HepG2 (cell line): ENCODE results near the gene CUEDC2. TPM values are rescaled to one million over a fixed set of nuclear protein-coding genes. Genes with fewer than 3 reads are reported as not detected.

ENCODE experiments used
- ATAC-seq: fragments of 200-7000 bp; cut with Tn5 transposase; 3 replicates; pipeline ENCODE4 v1.9.1; 2020; ENCODE audit warnings: mild to moderate bottlenecking, moderate library complexity
- BruUV-seq: library from RNA; stranded (reverse); fragments of 400-500 nt; replicated peaks from 2 replicates; lab custom pipeline; 2021; lab: Mats Ljungman, UMichigan
- CTCF ChIA-PET: fragments of 300-600 bp; formaldehyde crosslinking; extraction: SDS; loops from one replicate; lab custom pipeline; 2021; ENCODE audit warnings: low total read pairs, inconsistent platforms, low intra/inter-chr PET ratio; lab: Yijun Ruan, JAX
- POLR2A ChIA-PET: fragments of 350-600 bp; sonication (Branson Sonifier 250); formaldehyde crosslinking; loops from one replicate; lab custom pipeline; 2020; ENCODE audit warnings: antibody characterized with exemption, inconsistent platforms; lab: Yijun Ruan, JAX
- DNase-seq: peaks from one replicate; pipeline ENCODE4 v3.0.0-alpha.2; 2015; ENCODE audit warnings: low spot score
- FAIRE-seq: peaks from 3 replicates; lab custom pipeline; 2011; peaks lifted over from hg19 to GRCh38; lab: Jason Lieb, UNC
- H2AFZ ChIP-seq: one replicate; pipeline ENCODE4 v1.6.1; 2011; ENCODE audit warnings: low read length, inconsistent platforms
- H3K27ac ChIP-seq: fragments of 300-600 bp; 3 replicates; pipeline ENCODE4 v1.8.0; 2011; ENCODE audit warnings: mixed run types, mild to moderate bottlenecking, mixed read lengths, low read length, inconsistent platforms; ENCODE audit not compliant: insufficient read depth; ENCODE audit errors: extremely low read length
- H3K27me3 ChIP-seq, 2 experiments: fragments of 200-600 bp in 1 of 2; 2 replicates in 1 of 2; 3 replicates in 1 of 2; pipeline versions ENCODE4 v1.6.0 to v1.8.0; 2011; ENCODE audit warnings: low read length in 2 of 2, mild to moderate bottlenecking in 2 of 2, moderate library complexity in 2 of 2, inconsistent platforms in 1 of 2; ENCODE audit not compliant: insufficient read depth in 2 of 2, control insufficient read depth in 1 of 2
- H3K36me3 ChIP-seq, 2 experiments: fragments of 200-600 bp in 1 of 2; replicated peaks in 1 of 2; 2 replicates in 1 of 2; 3 replicates in 1 of 2; pipeline versions ENCODE4 v1.5.1 to v1.8.0; 2011; ENCODE audit warnings: low read length in 2 of 2, inconsistent platforms in 1 of 2; ENCODE audit not compliant: insufficient read depth in 2 of 2, control insufficient read depth in 1 of 2
- H3K4me1 ChIP-seq: 2 replicates; pipeline ENCODE4 v1.5.1; 2012; ENCODE audit warnings: low read length, inconsistent platforms; ENCODE audit not compliant: insufficient read depth
- H3K4me2 ChIP-seq: 2 replicates; pipeline ENCODE4 v1.6.0; 2011; ENCODE audit warnings: low read depth, low read length, inconsistent platforms
- H3K4me3 ChIP-seq, 3 experiments: fragments of 200-600 bp in 1 of 3; sonication (generic), shearing (Covaris generic) in 1 of 3; replicated peaks in 1 of 3; 2 replicates each; pipeline ENCODE4 v1.5.1; 2011 to 2016; ENCODE audit warnings: low read length in 3 of 3, inconsistent platforms in 2 of 3, low read depth in 2 of 3, mild to moderate bottlenecking in 2 of 3, control low read depth in 1 of 3, mixed read lengths in 1 of 3; ENCODE audit not compliant: insufficient read depth in 1 of 3
- H3K79me2 ChIP-seq: one replicate; pipeline ENCODE4 v1.6.1; 2011; ENCODE audit warnings: low read length, inconsistent platforms; ENCODE audit not compliant: insufficient read depth
- H3K9ac ChIP-seq: 2 replicates; pipeline ENCODE4 v1.6.0; 2011; ENCODE audit warnings: mild to moderate bottlenecking, low read depth, low read length, inconsistent platforms; ENCODE audit not compliant: insufficient read depth
- H3K9me3 ChIP-seq: 2 replicates; pipeline ENCODE4 v1.5.1; 2012; ENCODE audit warnings: mild to moderate bottlenecking, low read length
- H4K20me1 ChIP-seq: 2 replicates; pipeline ENCODE4 v1.6.0; 2011; ENCODE audit warnings: inconsistent platforms, mild to moderate bottlenecking, low read length, moderate library complexity; ENCODE audit not compliant: insufficient read depth
- CC2D1A ChIP-seq: sonication (generic); formaldehyde crosslinking; IDR thresholded peaks from 2 replicates; pipeline ENCODE4 v1.8.1; 2023; ENCODE audit warnings: mild to moderate bottlenecking, missing genetic modification reagents
- CENPX ChIP-seq: sonication (generic); formaldehyde crosslinking; IDR thresholded peaks from 2 replicates; pipeline ENCODE4 v1.9.0; 2021; ENCODE audit warnings: mild to moderate bottlenecking, missing genetic modification reagents, moderate library complexity
- EED ChIP-seq: sonication (generic); formaldehyde crosslinking; IDR thresholded peaks from 2 replicates; pipeline ENCODE4 v1.5.0; 2020; ENCODE audit warnings: mild to moderate bottlenecking, missing genetic modification reagents
- HDAC2 ChIP-seq: sonication (generic); formaldehyde crosslinking; IDR thresholded peaks from 2 replicates; pipeline ENCODE4 v1.4.0; 2020; ENCODE audit warnings: missing genetic modification reagents
- NR3C1 ChIP-seq: sonication (generic); formaldehyde crosslinking; IDR thresholded peaks from 2 replicates; pipeline ENCODE4 v1.4.0; 2020; ENCODE audit warnings: missing genetic modification reagents
- PTBP1 ChIP-seq: fragments of 200-400 bp; formaldehyde crosslinking; IDR thresholded peaks from 2 replicates; pipeline ENCODE4 v1.6.1; 2018; ENCODE audit warnings: low read length, low read depth; ENCODE audit not compliant: poor library complexity, severe bottlenecking
- THAP7 ChIP-seq: sonication (generic); formaldehyde crosslinking; IDR thresholded peaks from 2 replicates; pipeline ENCODE4 v1.8.1; 2023; ENCODE audit warnings: mild to moderate bottlenecking, missing genetic modification reagents
- TSC22D2 ChIP-seq: sonication (generic); formaldehyde crosslinking; IDR thresholded peaks from 2 replicates; pipeline ENCODE4 v1.5.1; 2020; ENCODE audit warnings: missing genetic modification reagents, mild to moderate bottlenecking, borderline replicate concordance
- ZNF276 ChIP-seq: sonication (generic); formaldehyde crosslinking; IDR thresholded peaks from 2 replicates; pipeline ENCODE4 v1.4.0; 2020; ENCODE audit warnings: mild to moderate bottlenecking, low read depth, missing genetic modification reagents
- ZNF326 ChIP-seq: sonication (generic); formaldehyde crosslinking; IDR thresholded peaks from 2 replicates; pipeline ENCODE4 v1.4.0; 2020; ENCODE audit warnings: missing genetic modification reagents, borderline replicate concordance
- WGBS: methylation state at CpG from one replicate; pipeline ENCODE4 v1.1.6; 2017; ENCODE audit warnings: low lambda C conversion rate; 5-methylcytosine and 5-hydroxymethylcytosine counted together
- in situ Hi-C: cut with HindIII; loops from 2 replicates; pipeline ENCODE4 v1.10.0; 2017; ENCODE audit warnings: low pct_unique_long_range_greater_than_20kb; ENCODE audit not compliant: extremely low pct_ligation_motif_present
- intact Hi-C: fragments of 100-400 bp; cut with micrococcal nuclease; formaldehyde crosslinking; loops from one replicate; pipeline ENCODE4 v1.10.0; 2022; ENCODE audit not compliant: unreplicated experiment
- polyA plus RNA-seq, 8 experiments: library from polyadenylated mRNA; depleted of rRNA in 3 of 8; stranded (reverse) in 7 of 8; unstranded in 1 of 8; fragments of >200 nt; fragmentation: Illumina TruSeq in 4 of 8; extraction: Trizol in 4 of 8; gene quantifications; 2 replicates each; pipeline versions ENCODE4 v1.2.1 to v1.2.3, GENCODE V29; 2011 to 2016; ENCODE audit warnings: low read depth in 4 of 8, missing spikeins in 1 of 8, mixed read lengths in 1 of 8; ENCODE audit not compliant: insufficient read depth in 1 of 8
- total RNA-seq, 5 experiments: library from RNA; depleted of rRNA; stranded (reverse); fragments of >200 nt; fragmentation: Illumina TruSeq; extraction: Trizol; gene quantifications; 2 replicates each; pipeline ENCODE4 v1.2.3, GENCODE V29; 2016; ENCODE audit warnings: low read depth in 1 of 5

Gene CUEDC2
- total and polyA plus RNA-seq, 2 of the 13 experiments (the other 11 are each of a cell fraction or from before 2014, with no cell fraction given), result 13.1 to 18.4 TPM

GRCh38 chr10:102425444-102425843 lies 6.9 kb downstream of the CUEDC2 start:
- POLR2A ChIA-PET, result interaction anchor here (1.3 kb wide), 1 partner anchor 26 kb away, joined by 5 read pairs; the partner anchor contains the start of gene C10orf95

More at GRCh38 chr10:102425444-102425843, 6.9 kb downstream of the CUEDC2 start:
- peaks cover 18% of the 10 kb centered on the region for H3K4me1 ChIP-seq
- H3K9me3 ChIP-seq, result no peaks in the 10 kb centered on the region
- DNase-seq (no peak), FAIRE-seq (no peak), ATAC-seq (no peak)
- no peaks in the 10 kb centered on the region for H4K20me1 ChIP-seq
- H3K4me2 ChIP-seq, result no peak overlapping the region
- intact Hi-C loops, result no loop called here
- no peak overlapping the region for H3K27ac ChIP-seq
- in situ Hi-C loops, result no loop called here
- peaks cover 1 to 14% of the 10 kb centered on the region in 2 experiments; a peak in 3 of 5 replicates for H3K36me3 ChIP-seq
- WGBS, result 85% methylated on average over 1 of the region's 1 CpG
- no TSS peak for BruUV-seq
- no peak overlapping the region for H2AFZ ChIP-seq
- H3K79me2 ChIP-seq, result no peaks in the 10 kb centered on the region
- TF ChIP-seq THAP7 (CRISPR knock-in tag) (no peak), ZNF276 (CRISPR knock-in tag) (no peak), NR3C1 (CRISPR knock-in tag) (no peak), CC2D1A (no peak), PTBP1 (no peak), TSC22D2 (CRISPR knock-in tag) (no peak), CENPX (CRISPR knock-in tag) (no peak), EED (CRISPR knock-in tag) (no peak), HDAC2 (CRISPR knock-in tag) (no peak), ZNF326 (CRISPR knock-in tag) (no peak)
- H3K9ac ChIP-seq, result no peak overlapping the region
- no peaks in the 10 kb centered on the region for H3K27me3 ChIP-seq
- CTCF ChIA-PET, result no interaction called here
- H3K4me3 ChIP-seq, result no peak overlapping the region
